ENCODE results near the gene N4BP2L2. TPM values are rescaled to one million over a fixed set of nuclear protein-coding genes. Genes with fewer than 3 reads are reported as not detected.

Gene N4BP2L2
- total RNA-seq, 2 experiments from 2014 or later: 171 TPM

- TF ChIP-seq, protein P1, sequence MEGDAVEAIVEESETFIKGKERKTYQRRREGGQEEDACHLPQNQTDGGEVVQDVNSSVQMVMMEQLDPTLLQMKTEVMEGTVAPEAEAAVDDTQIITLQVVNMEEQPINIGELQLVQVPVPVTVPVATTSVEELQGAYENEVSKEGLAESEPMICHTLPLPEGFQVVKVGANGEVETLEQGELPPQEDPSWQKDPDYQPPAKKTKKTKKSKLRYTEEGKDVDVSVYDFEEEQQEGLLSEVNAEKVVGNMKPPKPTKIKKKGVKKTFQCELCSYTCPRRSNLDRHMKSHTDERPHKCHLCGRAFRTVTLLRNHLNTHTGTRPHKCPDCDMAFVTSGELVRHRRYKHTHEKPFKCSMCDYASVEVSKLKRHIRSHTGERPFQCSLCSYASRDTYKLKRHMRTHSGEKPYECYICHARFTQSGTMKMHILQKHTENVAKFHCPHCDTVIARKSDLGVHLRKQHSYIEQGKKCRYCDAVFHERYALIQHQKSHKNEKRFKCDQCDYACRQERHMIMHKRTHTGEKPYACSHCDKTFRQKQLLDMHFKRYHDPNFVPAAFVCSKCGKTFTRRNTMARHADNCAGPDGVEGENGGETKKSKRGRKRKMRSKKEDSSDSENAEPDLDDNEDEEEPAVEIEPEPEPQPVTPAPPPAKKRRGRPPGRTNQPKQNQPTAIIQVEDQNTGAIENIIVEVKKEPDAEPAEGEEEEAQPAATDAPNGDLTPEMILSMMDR (IDR thresholded peaks at IDR 0.05): no peak
- peaks cover 5% of the 10 kb centered on the region for H3K27me3 Mint-ChIP-seq
- H3K27me3 ChIP-seq (ENCODE audit: control insufficient read depth in 1 of 2, insufficient read depth in 2 of 2, low read length in 2 of 2): no peaks in the 10 kb centered on the region
- intact Hi-C loops (cut with DNase I, micrococcal nuclease): loop anchor here (1.0 to 10.0 kb wide), 11 partner anchors 43 to 1279 kb away; partner anchors contain the start of genes RFC3 (in 2 of the 2), N4BP2L1 (in 1 of the 2) and PDS5B (in 1 of the 2)
- H3K4me1 ChIP-seq (ENCODE audit: insufficient read depth, low read length): peaks cover 23% of the 10 kb centered on the region
- ATAC-seq (ENCODE audit: poor library complexity) (peak; percentile 76), DNase-seq (peak in 1 of 14 experiments; percentile 80)
- no peaks in the 10 kb centered on the region for H3K9me3 Mint-ChIP-seq
- CTCF ChIA-PET: interaction anchor here (1.1 to 2.6 kb wide), 7 partner anchors 43 to 1004 kb away, joined by 3 to 16 read pairs (median 4); partner anchors contain the start of gene PDS5B
- peak overlapping the region; percentile 100 for H3K27ac Mint-ChIP-seq
- peak overlapping the region; percentile 81 for H3K4me3 ChIP-seq (ENCODE audit: low read length)
- peak overlapping the region; percentile 98 for H3K27ac ChIP-seq (ENCODE audit: low read depth in 1 of 2, low read length in 2 of 2)
- peaks cover 60% of the 10 kb centered on the region for H3K4me1 Mint-ChIP-seq (ENCODE audit: low read depth)
- H3K4me3 Mint-ChIP-seq: peak overlapping the region; percentile 100
- H3K36me3 Mint-ChIP-seq (ENCODE audit: low read depth): peaks cover 55% of the 10 kb centered on the region
- H3K36me3 ChIP-seq (ENCODE audit: insufficient read depth, low read length): peaks cover 26% of the 10 kb centered on the region
- POLR2A ChIA-PET: interaction anchor here (0.7 to 2.9 kb wide), 20 partner anchors 8 to 1375 kb away, joined by 3 to 41 read pairs (median 4); partner anchors contain the start of genes BRCA2, N4BP2L1, PDS5B and ZAR1L
- H3K9me3 ChIP-seq (ENCODE audit: control insufficient read depth in 1 of 2, insufficient read depth in 1 of 2, low read length in 2 of 2): no peaks in the 10 kb centered on the region
Measured at GRCh38 chr13:32538143-32538620, 413 bp downstream of the N4BP2L2 start.

DNA sequence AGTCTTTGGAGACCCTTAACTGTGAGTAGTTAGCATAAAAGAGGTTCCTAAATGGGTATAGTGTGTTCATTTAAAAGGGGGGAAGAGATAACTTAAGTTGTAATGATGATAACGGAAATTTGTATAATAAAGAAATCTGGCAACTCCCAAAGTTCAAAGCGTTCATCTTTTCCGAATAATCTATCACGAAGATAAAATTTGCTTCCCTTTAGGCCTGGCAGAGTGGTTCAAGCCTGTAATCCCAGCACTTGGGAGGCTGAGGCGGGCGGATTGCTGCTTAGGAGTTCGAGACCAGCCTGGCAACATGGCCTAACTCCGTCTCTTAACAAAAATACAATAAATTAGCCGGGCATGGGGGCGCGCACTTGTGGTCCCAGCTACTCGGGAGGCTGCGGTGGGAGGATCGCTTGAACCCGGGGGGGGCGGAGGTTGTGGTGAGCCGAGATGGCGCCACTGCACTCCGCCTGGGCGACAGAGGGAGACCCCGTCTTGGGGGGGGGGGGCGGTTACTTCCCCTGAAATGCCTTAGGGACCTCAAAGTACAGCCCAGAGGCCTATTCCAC lies 934 bp downstream of the N4BP2L2 start:
- H3K4me3 Mint-ChIP-seq: peak overlapping the region; percentile 100
- POLR2A ChIA-PET: interaction anchor here (0.7 to 2.9 kb wide), 19 partner anchors 7 to 1375 kb away, joined by 3 to 41 read pairs (median 4); partner anchors contain the start of genes BRCA2, N4BP2L1, PDS5B and ZAR1L
- peak overlapping the region; percentile 98 for H3K27ac ChIP-seq (ENCODE audit: low read depth in 1 of 2, low read length in 2 of 2)
- TF ChIP-seq, protein P1 (IDR thresholded peaks at IDR 0.05): no peak
- no peaks in the 10 kb centered on the region for H3K9me3 ChIP-seq (ENCODE audit: control insufficient read depth in 1 of 2, insufficient read depth in 1 of 2, low read length in 2 of 2)
- H3K9me3 Mint-ChIP-seq: no peaks in the 10 kb centered on the region
- DNase-seq (peak in 11 of 14 experiments; percentile 8 to 50 (median 29)), ATAC-seq (ENCODE audit: poor library complexity) (no peak)
- H3K27ac Mint-ChIP-seq: peak overlapping the region; percentile 100
- H3K36me3 Mint-ChIP-seq (ENCODE audit: low read depth): peaks cover 59% of the 10 kb centered on the region
- peaks cover 28% of the 10 kb centered on the region for H3K4me1 ChIP-seq (ENCODE audit: insufficient read depth, low read length)
- CTCF ChIA-PET: interaction anchor here (1.0 to 2.6 kb wide), 6 partner anchors 43 to 1005 kb away, joined by 3 to 16 read pairs (median 4); partner anchors contain the start of gene PDS5B
- H3K4me1 Mint-ChIP-seq (ENCODE audit: low read depth): peaks cover 65% of the 10 kb centered on the region
- H3K27me3 Mint-ChIP-seq: peaks cover 5% of the 10 kb centered on the region
- intact Hi-C loops (cut with DNase I, micrococcal nuclease): loop anchor here (1.0 to 10.0 kb wide), 11 partner anchors 44 to 1280 kb away; partner anchors contain the start of genes RFC3 (in 2 of the 2), N4BP2L1 (in 1 of the 2) and PDS5B (in 1 of the 2)
- peak overlapping the region; percentile 81 for H3K4me3 ChIP-seq (ENCODE audit: low read length)
- H3K27me3 ChIP-seq (ENCODE audit: control insufficient read depth in 1 of 2, insufficient read depth in 2 of 2, low read length in 2 of 2): no peaks in the 10 kb centered on the region
- H3K36me3 ChIP-seq (ENCODE audit: insufficient read depth, low read length): peaks cover 26% of the 10 kb centered on the region

DNA sequence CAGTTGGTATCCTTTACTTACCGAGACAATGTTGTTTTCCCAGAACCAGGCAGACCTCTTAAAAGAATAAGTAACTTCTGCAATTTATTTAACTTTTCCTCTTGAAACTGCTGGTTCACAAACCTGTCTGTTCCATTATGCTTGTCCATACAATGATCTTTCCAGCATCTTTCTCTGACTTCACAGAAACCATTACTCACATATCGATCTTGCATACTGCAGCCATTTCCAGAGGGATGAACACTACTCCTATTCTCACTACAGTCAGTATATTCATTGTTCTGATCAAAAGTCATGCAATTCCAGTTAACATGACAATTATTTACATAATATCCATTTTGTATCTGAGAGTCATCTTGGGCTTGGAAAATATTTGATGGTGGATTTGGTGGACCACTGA lies 2.8 kb downstream of the N4BP2L2 start:
- Histone ChIP-seq H3K27me3 (ENCODE audit: control insufficient read depth in 1 of 2, insufficient read depth in 2 of 2, low read length in 2 of 2) (no peaks in the 10 kb centered on the region), H3K27ac (ENCODE audit: low read depth in 1 of 2, low read length in 2 of 2) (no peak overlapping the region), H3K36me3 (ENCODE audit: insufficient read depth, low read length) (peaks cover 30% of the 10 kb centered on the region), H3K4me3 (ENCODE audit: low read length) (no peak overlapping the region), H3K4me1 (ENCODE audit: insufficient read depth, low read length) (peaks cover 35% of the 10 kb centered on the region), H3K9me3 (ENCODE audit: control insufficient read depth in 1 of 2, insufficient read depth in 1 of 2, low read length in 2 of 2) (no peaks in the 10 kb centered on the region)
- peak overlapping the region; percentile 45 for H3K27ac Mint-ChIP-seq
- intact Hi-C loops (cut with DNase I, micrococcal nuclease): loop anchor here (2.0 to 10.0 kb wide), 6 partner anchors 102 to 1282 kb away; partner anchors contain the start of genes RFC3 (in 2 of the 2), BRCA2 (in 1 of the 2), N4BP2L1 (in 1 of the 2) and ZAR1L (in 1 of the 2)
- H3K9me3 Mint-ChIP-seq: no peaks in the 10 kb centered on the region
- ATAC-seq (ENCODE audit: poor library complexity) (no peak), DNase-seq (no peak)
- TF ChIP-seq, protein P1 (IDR thresholded peaks at IDR 0.05): no peak
- peak overlapping the region; percentile 80 for H3K4me3 Mint-ChIP-seq
- no peaks in the 10 kb centered on the region for H3K27me3 Mint-ChIP-seq
- POLR2A ChIA-PET: no interaction called here
- H3K4me1 Mint-ChIP-seq (ENCODE audit: low read depth): peaks cover 82% of the 10 kb centered on the region
- CTCF ChIA-PET: no interaction called here
- H3K36me3 Mint-ChIP-seq (ENCODE audit: low read depth): peaks cover 74% of the 10 kb centered on the region
